HG02840 (cell line): Measurements from ENCODE around the gene CACNA1D.
"Not testable (repeated sequence)": the region's sequence is repeated elsewhere in the genome, so short reads cannot be mapped to it uniquely, and the experiment has no call there.

Source experiments
- ATAC-seq: cut with Tn5 transposase; IDR thresholded peaks from one replicate; pipeline ENCODE4 v1.9.1; 2021; ENCODE audit warnings: mild to moderate bottlenecking, moderate library complexity, moderate number of reproducible peaks; ENCODE audit not compliant: unreplicated experiment, low FRiP score

CACNA1D gene

DNA sequence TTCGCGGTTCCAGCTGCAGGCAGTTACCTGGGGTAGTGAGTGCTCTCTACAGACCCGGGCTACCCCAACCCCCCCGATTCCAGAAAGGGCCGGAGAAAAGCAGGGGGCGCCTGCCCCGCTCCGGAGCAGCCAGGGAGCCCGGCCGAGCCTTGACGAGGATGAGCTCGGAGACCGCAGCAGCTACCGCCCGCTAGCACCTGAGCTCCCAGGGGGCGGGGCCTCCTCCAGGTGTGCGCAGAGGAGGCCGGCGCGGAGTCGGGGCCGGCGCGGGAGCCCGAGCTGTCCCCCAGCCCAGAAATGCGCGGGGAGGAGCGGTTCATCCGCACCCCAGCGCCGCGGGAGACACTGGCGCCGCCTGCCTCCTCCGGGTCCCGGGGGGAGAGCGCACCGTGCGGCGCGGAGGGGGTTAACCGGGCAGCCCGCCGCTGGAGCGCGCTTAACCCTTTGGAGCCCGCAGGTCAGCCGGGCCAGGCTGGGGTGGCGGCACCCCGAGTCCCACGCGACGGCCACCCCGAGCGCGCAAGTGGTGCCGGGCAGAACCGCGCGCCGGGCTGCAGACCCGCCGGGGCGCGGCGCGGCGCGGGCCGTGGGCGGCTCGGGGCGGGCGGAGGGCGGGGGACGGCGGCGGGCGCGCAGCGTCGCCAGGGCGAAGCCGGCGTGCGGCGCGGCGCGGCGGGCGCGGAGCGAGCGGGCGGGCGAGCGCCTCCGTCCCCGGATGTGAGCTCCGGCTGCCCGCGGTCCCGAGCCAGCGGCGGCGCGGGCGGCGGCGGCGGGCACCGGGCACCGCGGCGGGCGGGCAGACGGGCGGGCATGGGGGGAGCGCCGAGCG lies at the start of gene CACNA1D:
Gene CACNA1D (plus strand): TSS at position 649 of the 829 bp plus-strand sequence. CDS start 556 bp downstream, outside the sequence.
- ATAC-seq = no peak

DNA sequence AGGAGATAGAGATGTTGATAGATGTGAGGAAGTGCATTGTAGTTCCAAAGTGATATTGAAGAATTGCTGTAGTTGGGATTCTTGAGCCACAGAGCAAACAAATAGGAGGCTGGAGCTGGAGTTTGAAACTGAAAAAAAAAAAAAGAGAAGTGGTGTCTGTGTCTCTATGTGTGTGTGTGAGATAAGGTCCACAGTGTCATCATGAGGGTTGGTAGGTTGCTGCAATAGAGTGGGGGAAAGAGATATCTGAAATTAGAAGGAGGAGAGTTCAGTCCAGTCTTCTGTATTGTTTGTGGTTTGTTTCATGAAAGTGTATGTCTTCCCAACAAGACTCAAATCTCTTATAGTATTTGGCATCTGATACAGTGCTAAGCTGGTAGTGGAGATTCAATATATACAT lies 37.3 kb upstream of the CACNA1D start:
- ATAC-seq = no peak

DNA sequence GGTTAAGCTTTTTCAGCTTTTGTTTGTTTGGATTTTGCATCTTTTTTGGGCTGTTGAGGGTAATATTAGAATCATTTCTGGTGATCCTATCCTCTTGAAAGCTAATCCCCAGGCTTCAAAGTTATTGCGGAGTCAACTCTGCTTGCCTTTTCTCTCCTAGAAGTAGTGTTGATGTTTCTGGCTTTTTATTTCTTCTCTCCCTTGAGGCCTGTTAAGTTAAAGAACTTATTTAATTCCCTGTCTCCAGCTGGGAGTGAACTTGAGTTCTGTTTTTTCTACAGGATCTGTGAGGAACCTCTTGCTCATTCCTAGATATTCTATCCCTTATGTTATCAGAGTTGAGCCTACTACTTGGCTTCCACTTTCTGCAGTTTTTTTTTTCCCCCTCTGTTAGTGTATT lies 34.1 kb upstream of the CACNA1D start:
- no peak for ATAC-seq

DNA sequence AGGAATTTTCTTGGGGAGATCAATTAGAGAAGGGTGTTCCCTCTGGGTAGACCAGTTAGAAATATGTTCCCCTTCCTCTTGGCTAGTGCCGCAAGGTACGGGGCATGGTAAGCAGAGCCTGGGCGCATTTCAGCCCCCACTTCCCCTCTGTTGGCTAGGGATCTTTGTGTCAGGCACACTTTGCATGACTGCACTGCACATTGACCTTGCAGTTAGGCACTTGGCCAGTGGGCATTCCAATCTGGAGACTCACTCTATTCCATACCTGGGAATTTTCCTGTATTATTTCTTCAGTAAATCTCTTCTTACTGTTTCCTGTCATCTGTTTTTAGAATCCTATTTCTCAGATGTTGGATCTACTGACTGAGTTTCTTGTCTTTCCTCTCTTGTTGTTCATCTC lies 30.0 kb upstream of the CACNA1D start:
- ATAC-seq = no peak

DNA sequence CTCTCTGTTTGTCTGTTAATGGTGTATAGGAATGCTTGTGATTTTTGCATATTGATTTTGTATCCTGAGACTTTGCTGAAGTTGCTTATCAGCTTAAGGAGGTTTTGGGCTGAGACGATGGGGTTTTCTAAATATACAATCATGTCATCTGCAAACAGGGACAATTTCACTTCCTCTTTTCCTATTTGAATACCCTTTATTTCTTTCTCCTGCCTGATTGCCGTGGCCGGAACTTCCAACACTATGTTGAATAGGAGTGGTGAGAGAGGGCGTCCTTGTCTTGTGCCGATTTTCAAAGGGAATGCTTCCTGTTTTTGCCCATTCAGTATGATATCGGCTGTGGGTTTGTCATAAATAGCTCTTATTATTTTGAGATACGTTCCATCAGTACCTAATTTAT lies 24.7 kb upstream of the CACNA1D start:
- ATAC-seq = not testable (repeated sequence)

DNA sequence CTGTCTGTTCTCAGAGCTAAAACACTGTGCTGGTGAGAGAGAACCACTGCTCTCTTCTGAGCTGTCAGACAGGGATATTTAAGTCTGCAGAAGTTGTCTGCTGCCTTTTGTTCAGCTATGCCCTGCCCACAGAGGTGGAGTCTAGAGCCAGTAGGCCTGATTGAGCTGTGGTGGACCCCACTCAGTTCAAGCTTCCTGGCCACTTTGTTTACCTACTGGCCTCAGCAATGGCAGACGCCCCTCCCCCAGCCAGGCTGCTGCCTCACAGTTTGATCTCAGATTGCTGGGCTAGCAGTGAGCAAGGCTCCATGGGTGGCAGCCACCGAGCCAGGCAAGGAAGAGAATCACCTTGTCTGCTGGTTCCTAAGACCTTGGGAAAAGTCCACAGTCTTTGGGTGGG lies 21.0 kb upstream of the CACNA1D start:
- no peak for ATAC-seq

DNA sequence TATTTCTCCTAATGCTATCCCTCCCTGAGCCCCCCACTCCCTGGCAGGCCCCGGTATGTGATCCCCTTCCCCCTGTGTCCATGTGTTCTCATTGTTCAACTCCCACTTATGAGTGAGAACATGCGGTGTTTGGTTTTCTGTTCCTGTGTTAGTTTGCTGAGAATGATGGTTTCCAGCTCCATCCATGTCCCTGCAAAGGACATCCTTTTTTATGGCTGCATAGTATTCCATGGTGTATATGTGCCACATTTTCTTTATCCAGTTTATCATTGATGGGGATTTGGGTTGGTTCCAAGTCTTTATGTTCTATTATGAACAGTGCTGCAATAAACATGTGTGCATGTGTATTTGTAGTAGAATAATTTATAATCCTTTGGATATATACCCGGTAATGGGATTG lies 18.0 kb upstream of the CACNA1D start:
- not testable (repeated sequence) for ATAC-seq

DNA sequence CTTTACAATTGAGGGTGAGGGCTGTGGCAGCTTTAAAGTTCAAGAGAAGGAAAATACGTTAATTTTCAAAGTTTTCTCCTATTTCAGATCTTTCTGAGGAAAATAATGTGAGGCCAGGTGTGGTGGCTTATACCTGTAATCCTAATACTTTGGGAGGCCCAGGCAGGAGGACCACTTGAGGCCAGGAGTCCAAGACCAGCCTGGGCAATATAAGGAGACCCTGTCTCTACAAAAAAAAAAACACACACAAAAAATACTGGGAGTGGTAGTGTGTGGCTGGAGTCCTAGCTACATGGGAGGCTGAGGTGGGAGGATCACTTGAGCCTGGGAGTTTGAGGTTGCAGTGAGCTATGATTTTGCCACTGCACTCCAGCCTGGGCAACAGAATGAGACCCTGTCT lies 16.7 kb upstream of the CACNA1D start:
- not testable (repeated sequence) for ATAC-seq

DNA sequence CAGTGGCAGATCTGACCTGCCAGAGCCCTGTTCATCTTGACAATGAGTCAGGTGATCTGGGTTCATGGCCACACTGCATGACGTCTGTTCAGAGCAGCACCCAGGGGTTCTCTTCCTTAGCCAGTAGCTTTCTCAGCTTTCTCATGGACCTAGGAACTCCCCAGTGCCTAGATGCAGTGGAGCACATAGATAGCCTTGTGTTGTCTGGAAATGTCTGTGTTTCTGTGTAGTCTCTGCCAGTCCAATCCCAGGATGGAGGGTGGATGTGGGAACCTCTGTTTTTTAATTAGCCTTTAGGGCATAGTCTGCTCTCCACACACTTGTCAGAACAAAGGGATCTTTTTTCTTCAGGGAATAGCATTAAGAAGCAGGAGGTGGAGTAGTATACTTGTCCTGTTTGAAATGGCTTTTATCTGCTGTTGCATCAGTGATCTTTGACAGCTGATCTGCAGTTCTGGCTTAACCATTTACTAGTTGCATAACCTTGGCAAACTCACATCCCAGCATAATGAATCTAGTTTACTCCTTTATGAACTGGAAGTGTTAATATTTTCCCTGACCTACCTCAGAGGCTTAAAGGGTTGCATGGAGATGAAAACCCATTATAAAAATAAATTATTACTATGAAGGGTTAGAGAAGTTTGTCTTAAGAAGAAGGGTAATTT lies 16.1 kb upstream of the CACNA1D start:
- no peak for ATAC-seq

DNA sequence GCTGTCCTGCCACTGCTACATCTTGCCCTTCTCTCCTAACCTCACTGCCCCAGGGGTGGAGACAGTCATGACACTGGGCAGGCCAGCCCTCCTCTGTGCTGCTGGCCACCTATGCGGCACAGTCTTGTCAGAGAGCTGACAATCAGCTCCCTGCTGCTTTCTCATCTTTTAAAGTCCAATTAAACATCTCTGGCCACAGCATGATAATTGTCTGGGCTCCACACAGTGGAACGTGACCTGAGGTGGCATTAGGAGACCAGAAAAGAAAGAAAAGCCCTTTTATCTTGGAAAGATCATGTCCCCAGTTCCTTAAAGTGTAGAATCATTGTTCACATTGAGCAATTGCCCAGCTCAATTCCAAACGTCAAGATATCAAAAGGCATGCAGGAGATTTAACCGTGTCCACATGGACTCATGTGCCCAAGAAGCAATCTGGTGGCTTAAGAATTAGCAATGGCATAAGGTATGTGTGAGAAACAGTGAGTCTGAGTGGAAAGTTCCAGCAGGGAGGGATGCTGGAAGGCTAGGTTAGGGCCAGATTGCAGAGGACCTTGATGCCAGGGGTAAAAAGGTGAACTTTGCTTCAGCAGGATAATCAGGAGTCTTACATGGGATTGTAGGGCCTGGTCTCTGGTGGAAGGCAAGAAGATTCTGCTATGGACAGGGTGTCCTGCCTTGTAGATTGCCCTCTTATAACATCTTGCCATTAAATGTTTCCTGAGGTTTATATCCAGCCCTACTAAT lies 15.3 kb upstream of the CACNA1D start:
- ATAC-seq = no peak

DNA sequence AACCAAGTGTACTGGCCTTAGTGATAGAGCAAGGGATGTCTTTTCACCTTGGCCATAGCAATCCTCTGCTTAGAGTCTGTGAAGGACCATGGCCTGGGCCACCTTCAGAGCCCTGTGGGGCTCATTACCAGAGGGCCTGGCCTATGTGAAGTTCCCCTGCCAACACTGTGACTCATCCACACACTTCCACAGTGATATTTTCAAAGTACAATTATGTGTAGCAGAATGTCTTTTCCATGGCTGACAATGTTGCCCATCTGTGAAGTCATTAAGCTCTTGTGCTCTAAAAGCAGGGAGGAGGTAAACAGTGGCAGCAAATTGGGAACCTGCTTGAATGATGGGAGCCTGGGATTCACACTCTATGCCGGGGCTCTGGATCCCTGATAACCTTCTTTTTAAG lies 12.2 kb upstream of the CACNA1D start:
- ATAC-seq = no peak

DNA sequence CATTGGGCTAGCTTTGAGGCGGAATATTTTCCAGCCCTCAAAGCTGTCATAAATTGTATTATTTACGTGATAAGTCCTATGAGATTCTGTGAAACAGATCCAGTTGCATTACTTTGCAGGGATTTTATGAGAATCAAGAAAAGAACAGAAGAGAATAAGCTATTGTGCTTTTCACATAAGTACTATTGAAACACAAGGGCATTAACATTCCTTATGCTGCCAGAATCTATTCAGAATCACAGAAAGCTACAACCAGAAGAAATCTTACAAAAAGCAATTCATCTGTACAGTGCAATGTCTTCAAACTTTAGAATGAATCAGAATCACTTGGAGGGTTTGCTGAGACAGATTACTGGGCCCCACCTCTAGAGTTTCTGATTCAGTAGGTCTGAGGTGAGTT lies 10.6 kb upstream of the CACNA1D start:
- no peak for ATAC-seq

DNA sequence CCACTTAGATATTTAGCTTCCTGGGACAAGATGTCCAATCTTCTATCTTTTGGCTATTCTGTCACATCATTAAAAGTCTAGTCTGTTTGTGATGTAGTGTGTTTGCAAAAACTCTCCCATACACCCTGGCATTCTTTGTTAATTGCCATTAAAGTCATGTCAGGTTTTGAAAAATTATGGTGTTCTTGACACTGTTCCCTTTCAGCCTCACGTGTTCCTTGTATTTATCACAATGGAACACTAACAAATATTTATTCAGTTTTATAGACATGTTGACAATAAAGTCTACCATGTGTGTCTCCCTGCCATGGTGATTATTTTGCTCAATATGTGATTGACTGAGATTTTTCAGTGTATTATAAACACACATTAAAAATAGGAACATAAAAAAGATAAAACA lies 9.4 kb upstream of the CACNA1D start:
- no peak for ATAC-seq

DNA sequence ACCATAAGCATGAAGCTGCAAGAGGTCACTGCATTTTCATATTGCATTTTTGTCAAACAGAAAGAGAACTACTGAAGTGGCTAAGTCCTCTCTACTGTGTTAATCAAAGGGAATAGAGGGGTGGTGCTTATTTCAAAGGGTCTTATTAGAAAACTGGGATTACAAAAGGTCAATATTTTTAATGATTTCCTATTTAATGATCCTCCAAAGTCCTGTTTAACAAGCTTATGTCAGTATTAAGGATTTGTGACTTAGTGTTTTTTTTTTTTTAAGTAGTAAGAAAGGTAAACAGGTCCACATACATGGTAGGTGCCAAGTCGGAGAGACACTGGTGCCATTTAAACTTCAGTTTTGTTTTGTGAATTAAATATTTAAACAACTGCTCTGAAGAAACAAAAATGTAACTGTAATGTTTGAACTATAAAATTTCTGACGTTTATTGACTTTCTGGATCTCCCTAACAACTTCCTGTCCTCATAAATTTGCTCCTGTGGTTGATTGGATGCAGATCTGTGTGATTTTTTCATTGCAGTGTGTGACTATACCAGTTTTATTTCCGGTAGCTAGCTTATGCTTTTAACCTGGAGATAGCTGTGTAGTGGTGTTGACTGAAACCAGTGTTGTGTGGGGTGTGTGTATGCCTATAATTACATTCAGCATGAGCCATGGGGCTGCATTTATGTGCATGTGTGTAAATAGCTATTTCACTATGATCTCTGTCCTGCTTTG lies 8.6 kb upstream of the CACNA1D start:
- ATAC-seq = no peak

DNA sequence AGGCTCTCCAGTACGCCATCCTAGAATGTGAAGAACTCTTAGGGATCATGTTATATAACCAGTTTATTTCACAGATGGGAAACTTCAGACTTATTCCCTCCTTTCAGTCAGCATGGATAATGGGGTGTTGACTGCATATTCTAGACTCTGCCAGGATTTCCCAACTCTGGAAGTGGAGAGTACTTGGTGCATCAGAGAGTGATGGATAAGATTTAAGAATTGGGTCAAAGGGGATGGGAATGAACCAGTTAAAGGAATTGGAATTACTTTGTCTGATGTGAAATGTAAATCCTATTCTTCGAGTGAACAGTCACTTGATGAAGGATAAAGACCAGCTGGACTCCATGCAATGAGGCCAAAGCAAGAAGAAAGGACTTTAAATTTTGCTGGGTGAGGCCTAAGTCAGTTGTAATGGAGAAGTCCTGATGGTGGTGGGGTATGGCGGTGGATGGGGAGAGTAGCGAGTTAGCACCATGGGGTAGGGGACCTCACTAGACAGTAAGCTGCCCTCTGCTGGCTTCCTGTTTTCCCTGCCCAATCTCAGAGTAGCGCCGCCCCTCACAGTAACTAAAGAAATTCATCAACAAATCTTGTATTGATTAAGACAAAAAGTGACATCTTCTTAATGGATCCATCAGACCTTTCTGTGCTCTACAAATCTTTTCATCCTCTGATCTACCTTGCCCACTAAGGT lies 7.3 kb upstream of the CACNA1D start:
- ATAC-seq = no peak

DNA sequence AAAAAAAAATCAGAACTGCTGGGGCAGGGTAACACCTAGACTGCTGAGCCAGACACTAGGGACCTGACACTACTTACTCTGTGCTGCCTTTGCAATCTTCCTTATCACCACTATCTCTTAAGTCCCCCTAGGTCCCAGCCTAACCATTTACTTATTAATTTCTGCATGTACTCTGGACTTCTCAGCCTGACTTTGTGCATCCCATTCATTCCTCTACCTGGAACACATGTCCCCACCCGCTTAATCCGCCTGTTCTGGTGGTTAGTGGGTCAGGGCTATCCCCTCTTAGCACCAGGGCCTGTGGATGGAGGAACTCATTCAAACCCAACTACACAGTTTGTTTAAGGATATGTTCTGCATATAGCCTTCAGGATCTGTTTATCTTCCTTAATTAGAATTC lies 5.0 kb upstream of the CACNA1D start:
- no peak for ATAC-seq

DNA sequence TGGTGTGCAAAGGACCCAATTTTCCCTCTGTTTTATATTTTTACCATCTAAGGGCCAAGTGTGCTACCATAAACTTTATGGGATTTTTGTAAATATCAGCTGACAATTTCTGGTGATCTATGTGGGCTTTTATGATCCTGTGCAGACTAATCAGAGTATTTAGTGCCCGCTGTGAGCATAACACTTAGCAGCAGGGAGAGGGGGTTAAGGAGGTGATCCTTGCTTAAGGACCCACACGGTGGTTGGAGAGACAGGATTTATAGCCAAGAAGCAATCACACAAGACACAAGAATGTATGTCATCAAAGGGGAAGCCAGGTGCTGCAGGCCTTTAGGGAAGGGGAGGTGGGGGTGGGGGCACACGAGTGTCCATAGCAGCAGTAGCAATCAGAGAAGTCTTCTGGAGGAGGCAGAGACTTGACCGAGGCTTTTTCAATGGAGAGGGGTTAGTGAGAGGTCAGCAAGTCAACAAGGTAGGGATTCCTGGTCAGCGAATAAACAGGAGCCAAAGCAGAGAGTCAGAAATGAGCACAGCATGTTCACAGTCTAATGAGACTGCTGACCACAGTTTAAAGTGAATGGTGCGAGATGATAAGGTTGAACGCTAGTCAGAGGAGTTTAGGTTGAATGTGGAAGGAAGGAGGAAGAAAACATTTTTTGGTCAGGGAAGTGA lies 4.5 kb upstream of the CACNA1D start:
- ATAC-seq = no peak

DNA sequence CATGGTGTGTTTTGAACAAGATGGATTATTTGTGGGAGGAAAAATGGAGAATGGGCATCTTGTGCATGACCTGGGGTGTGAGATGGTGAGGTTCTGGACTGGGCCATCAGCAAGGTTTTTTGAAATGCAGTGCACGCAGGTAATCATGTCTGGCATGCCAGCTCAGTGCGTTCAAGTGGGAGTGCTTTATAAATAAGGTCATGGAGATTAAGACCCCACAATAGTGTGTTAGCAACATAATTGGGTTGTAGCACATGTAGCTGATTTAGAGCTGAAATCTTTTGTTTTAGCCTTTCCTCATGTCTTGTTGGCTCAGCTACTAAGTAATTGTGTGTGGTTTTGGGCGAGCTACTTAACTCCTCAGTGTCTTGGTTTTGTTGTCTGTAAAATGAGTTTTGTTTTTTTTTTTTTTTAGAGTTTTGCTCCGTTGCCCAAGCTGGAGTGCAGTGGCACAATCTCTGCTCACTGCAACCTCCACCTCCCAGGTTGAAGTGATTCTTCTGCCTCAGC lies 3.9 kb upstream of the CACNA1D start:
- no peak for ATAC-seq

DNA sequence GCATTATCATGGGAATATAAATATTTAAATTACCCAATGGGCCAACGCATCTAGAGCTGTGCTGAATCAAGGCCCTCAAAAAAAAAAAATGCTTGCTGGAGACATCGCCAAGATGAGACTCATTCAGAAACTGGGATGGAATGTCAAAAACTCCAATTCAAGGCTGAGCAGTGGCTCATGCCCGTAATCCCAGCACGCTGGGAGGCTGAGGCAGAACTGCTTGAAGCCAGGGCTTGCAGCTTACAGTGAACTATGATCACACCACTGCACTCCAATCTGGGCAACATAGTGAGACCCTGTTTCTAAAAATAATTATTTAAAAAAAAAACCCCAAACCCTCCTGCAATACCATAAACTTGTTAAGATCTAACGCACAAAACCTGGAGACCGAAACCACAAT lies 3.1 kb upstream of the CACNA1D start:
- no peak for ATAC-seq
